CD4-positive, alpha-beta memory T cell (primary cell): Measurements from ENCODE around the gene GFPT1. TPM values are rescaled to one million over a fixed set of nuclear protein-coding genes. Genes with fewer than 3 reads are reported as not detected.

Experiments
- CTCF ChIA-PET: fragments of 350-600 bp; sonication (Branson Sonifier 250); formaldehyde crosslinking; loops from one replicate; lab custom pipeline; 2021; ENCODE audit warnings: inconsistent platforms; ENCODE audit not compliant: partially characterized antibody; lab: Charles Lee
- POLR2A ChIA-PET: fragments of 350-600 bp; sonication (Branson Sonifier 250); formaldehyde crosslinking; loops from one replicate; lab custom pipeline; 2021; ENCODE audit not compliant: partially characterized antibody; lab: Charles Lee
- DNase-seq, 5 donors: peaks; one replicate each; pipeline versions ENCODE4 v3.0.0 to v3.0.0-alpha.2; 2020 to 2022; ENCODE audit warnings: mixed read lengths in 1 of 5
- H3K27ac ChIP-seq: one replicate; pipeline ENCODE4 v1.7.0; 2013; ENCODE audit warnings: low read depth, low read length
- H3K27me3 ChIP-seq: 2 replicates; pipeline ENCODE4 v1.7.0; 2013; ENCODE audit warnings: mild to moderate bottlenecking, low read length, moderate library complexity; ENCODE audit not compliant: insufficient read depth
- H3K36me3 ChIP-seq: 2 replicates; pipeline ENCODE4 v1.7.0; 2013; ENCODE audit warnings: mild to moderate bottlenecking, low read length, moderate library complexity; ENCODE audit not compliant: insufficient read depth
- H3K4me1 ChIP-seq: 2 replicates; pipeline ENCODE4 v1.7.0; 2013; ENCODE audit warnings: mild to moderate bottlenecking, low read length, moderate library complexity; ENCODE audit not compliant: insufficient read depth
- H3K4me3 ChIP-seq, 2 donors: one replicate each; pipeline ENCODE4 v1.7.0; 2013; ENCODE audit warnings: low read length in 2 of 2, mild to moderate bottlenecking in 1 of 2
- H3K9me3 ChIP-seq, 2 donors: one replicate each; pipeline ENCODE4 v1.7.0; 2013; ENCODE audit warnings: low read length in 2 of 2, control low read depth in 1 of 2; ENCODE audit not compliant: control insufficient read depth in 1 of 2
- H3K27ac Mint-ChIP-seq, 7 donors: one replicate each; pipeline ENCODE4 v1.8.0; 2020 to 2021; ENCODE audit warnings: mixed read lengths in 7 of 7, mild to moderate bottlenecking in 6 of 7, inconsistent platforms in 3 of 7, moderate library complexity in 3 of 7
- H3K27me3 Mint-ChIP-seq, 2 donors: one replicate each; pipeline ENCODE4 v1.8.0; 2020 to 2021; ENCODE audit warnings: mixed read lengths in 2 of 2
- H3K36me3 Mint-ChIP-seq, 2 donors: one replicate each; pipeline ENCODE4 v1.8.0; 2020 to 2021; ENCODE audit warnings: mixed read lengths in 2 of 2, inconsistent platforms in 1 of 2, mild to moderate bottlenecking in 1 of 2
- H3K4me1 Mint-ChIP-seq, 4 donors: one replicate each; pipeline ENCODE4 v1.8.0; 2020 to 2021; ENCODE audit warnings: mixed read lengths in 4 of 4, mild to moderate bottlenecking in 1 of 4
- H3K4me3 Mint-ChIP-seq, 8 donors: one replicate each; pipeline ENCODE4 v1.8.0; 2020 to 2021; ENCODE audit warnings: mixed read lengths in 8 of 8, mild to moderate bottlenecking in 7 of 8, moderate library complexity in 6 of 8, inconsistent platforms in 3 of 8
- H3K9me3 Mint-ChIP-seq, 8 donors: one replicate each; pipeline ENCODE4 v1.8.0; 2020 to 2021; ENCODE audit warnings: mixed read lengths in 8 of 8, mild to moderate bottlenecking in 5 of 8, inconsistent platforms in 3 of 8, moderate library complexity in 1 of 8
- intact Hi-C: fragments of 100-400 bp; cut with micrococcal nuclease; formaldehyde crosslinking; loops from one replicate; pipeline ENCODE4 v1.15.1; 2023
- polyA plus RNA-seq, 2 donors: library from polyadenylated mRNA; unstranded; fragments of 300-500 nt; fragmentation: Illumina TruSeq; gene quantifications; one replicate each; pipeline ENCODE4 v1.2.3, GENCODE V29; 2021
- total RNA-seq, 2 experiments: library from RNA; stranded (reverse); gene quantifications; one replicate each; pipeline ENCODE4 v1.2.3, GENCODE V29; 2021

The GFPT1 gene
- total and polyA plus RNA-seq, 4 experiments from 2014 or later, result 8.4 to 25.8 (median 18.8) TPM

- Mint-ChIP-seq H3K9me3 (peaks cover 0 to 10% (median under 1%) of the 10 kb centered on the region in 8 donors), H3K4me1 (no peaks in the 10 kb centered on the region), H3K27me3 (peaks cover 12 to 22% of the 10 kb centered on the region in 2 donors), H3K36me3 (no peaks in the 10 kb centered on the region), H3K4me3 (no peak overlapping the region), H3K27ac (no peak overlapping the region)
- ChIA-PET CTCF (no interaction called here), POLR2A (no interaction called here)
- H3K4me3 ChIP-seq, result no peak overlapping the region
- intact Hi-C loops, result loop anchor here (10.0 kb wide), 1 partner anchor 1275 kb away; no protein-coding TSS in a partner anchor
- no peak for DNase-seq
- no peaks in the 10 kb centered on the region for H3K4me1 ChIP-seq
- H3K36me3 ChIP-seq, result no peaks in the 10 kb centered on the region
- H3K9me3 ChIP-seq, result no peaks in the 10 kb centered on the region
- peaks cover 3% of the 10 kb centered on the region for H3K27me3 ChIP-seq
- H3K27ac ChIP-seq, result no peak overlapping the region
Observed at GRCh38 chr2:69299772-69300516, 87.1 kb downstream of the GFPT1 start.

- no peaks in the 10 kb centered on the region for H3K36me3 ChIP-seq
- intact Hi-C loops, result loop anchor here (10.0 kb wide), 1 partner anchor 1274 kb away; no protein-coding TSS in a partner anchor
- Mint-ChIP-seq H3K36me3 (no peaks in the 10 kb centered on the region), H3K27ac (no peak overlapping the region), H3K4me1 (no peaks in the 10 kb centered on the region), H3K9me3 (peaks cover 0 to 5% (median under 1%) of the 10 kb centered on the region in 8 donors), H3K27me3 (peaks cover 5 to 19% of the 10 kb centered on the region in 2 donors), H3K4me3 (no peak overlapping the region)
- H3K27me3 ChIP-seq, result no peaks in the 10 kb centered on the region
- CTCF ChIA-PET, result no interaction called here
- POLR2A ChIA-PET, result no interaction called here
- H3K9me3 ChIP-seq, result no peaks in the 10 kb centered on the region
- H3K4me3 ChIP-seq, result no peak overlapping the region
- no peak overlapping the region for H3K27ac ChIP-seq
- DNase-seq, result no peak
- no peaks in the 10 kb centered on the region for H3K4me1 ChIP-seq
Observed at GRCh38 chr2:69298862-69299261, 88.2 kb downstream of the GFPT1 start.

- Histone ChIP-seq H3K27ac (no peak overlapping the region), H3K36me3 (no peaks in the 10 kb centered on the region), H3K27me3 (no peaks in the 10 kb centered on the region), H3K9me3 (no peaks in the 10 kb centered on the region), H3K4me1 (no peaks in the 10 kb centered on the region), H3K4me3 (no peak overlapping the region)
- Mint-ChIP-seq H3K27ac (no peak overlapping the region), H3K4me1 (no peaks in the 10 kb centered on the region), H3K4me3 (no peak overlapping the region), H3K27me3 (peaks cover 5 to 16% of the 10 kb centered on the region in 2 donors), H3K36me3 (no peaks in the 10 kb centered on the region), H3K9me3 (peaks cover 0 to 4% (median under 1%) of the 10 kb centered on the region in 8 donors)
- POLR2A ChIA-PET, result no interaction called here
- DNase-seq, result no peak
- CTCF ChIA-PET, result no interaction called here
- intact Hi-C loops, result loop anchor here (10.0 kb wide), 1 partner anchor 1273 kb away; no protein-coding TSS in a partner anchor
Observed at GRCh38 chr2:69298261-69298660, 88.8 kb downstream of the GFPT1 start.

GRCh38 chr2:69297216-69297615 is 89.8 kb downstream of the GFPT1 start:
- POLR2A ChIA-PET, result no interaction called here
- Mint-ChIP-seq H3K27ac (no peak overlapping the region), H3K27me3 (peaks cover 2 to 14% of the 10 kb centered on the region in 2 donors), H3K36me3 (no peaks in the 10 kb centered on the region), H3K9me3 (no peaks in the 10 kb centered on the region), H3K4me3 (no peak overlapping the region), H3K4me1 (no peaks in the 10 kb centered on the region)
- no peak overlapping the region for H3K27ac ChIP-seq
- H3K4me3 ChIP-seq, result no peak overlapping the region
- no peaks in the 10 kb centered on the region for H3K36me3 ChIP-seq
- H3K27me3 ChIP-seq, result no peaks in the 10 kb centered on the region
- CTCF ChIA-PET, result no interaction called here
- no peaks in the 10 kb centered on the region for H3K4me1 ChIP-seq
- H3K9me3 ChIP-seq, result no peaks in the 10 kb centered on the region
- intact Hi-C loops, result loop anchor here (10.0 kb wide), 1 partner anchor 1272 kb away; no protein-coding TSS in a partner anchor
- DNase-seq, result no peak

- Mint-ChIP-seq H3K27me3 (peaks cover 2 to 9% of the 10 kb centered on the region in 2 donors), H3K27ac (no peak overlapping the region), H3K4me1 (no peaks in the 10 kb centered on the region), H3K36me3 (no peaks in the 10 kb centered on the region), H3K9me3 (no peaks in the 10 kb centered on the region), H3K4me3 (no peak overlapping the region)
- POLR2A ChIA-PET, result no interaction called here
- intact Hi-C loops, result loop anchor here (10.0 kb wide), 1 partner anchor 1272 kb away; no protein-coding TSS in a partner anchor
- Histone ChIP-seq H3K27ac (no peak overlapping the region), H3K4me1 (no peaks in the 10 kb centered on the region), H3K4me3 (no peak overlapping the region), H3K36me3 (no peaks in the 10 kb centered on the region), H3K27me3 (no peaks in the 10 kb centered on the region), H3K9me3 (no peaks in the 10 kb centered on the region)
- DNase-seq, result no peak
- CTCF ChIA-PET, result no interaction called here
Observed at GRCh38 chr2:69296421-69296820, 90.6 kb downstream of the GFPT1 start.

GRCh38 chr2:69292256-69292655 is 94.8 kb downstream of the GFPT1 start:
- Mint-ChIP-seq H3K36me3 (no peaks in the 10 kb centered on the region), H3K27me3 (peaks cover 9 to 17% of the 10 kb centered on the region in 2 donors), H3K4me3 (no peak overlapping the region), H3K9me3 (no peaks in the 10 kb centered on the region), H3K27ac (no peak overlapping the region), H3K4me1 (no peaks in the 10 kb centered on the region)
- Histone ChIP-seq H3K36me3 (no peaks in the 10 kb centered on the region), H3K4me1 (no peaks in the 10 kb centered on the region), H3K27me3 (no peaks in the 10 kb centered on the region), H3K4me3 (no peak overlapping the region), H3K27ac (no peak overlapping the region), H3K9me3 (no peaks in the 10 kb centered on the region)
- POLR2A ChIA-PET, result no interaction called here
- no peak for DNase-seq
- intact Hi-C loops, result loop anchor here (10.0 kb wide), 1 partner anchor 1267 kb away; no protein-coding TSS in a partner anchor
- CTCF ChIA-PET, result no interaction called here

- DNase-seq, result no peak
- Histone ChIP-seq H3K4me1 (no peaks in the 10 kb centered on the region), H3K4me3 (no peak overlapping the region), H3K27ac (no peak overlapping the region), H3K27me3 (no peaks in the 10 kb centered on the region), H3K9me3 (no peaks in the 10 kb centered on the region), H3K36me3 (no peaks in the 10 kb centered on the region)
- intact Hi-C loops, result loop anchor here (10.0 kb wide), 1 partner anchor 1267 kb away; no protein-coding TSS in a partner anchor
- POLR2A ChIA-PET, result no interaction called here
- Mint-ChIP-seq H3K27ac (no peak overlapping the region), H3K9me3 (no peaks in the 10 kb centered on the region), H3K27me3 (peaks cover 9 to 16% of the 10 kb centered on the region in 2 donors), H3K36me3 (no peaks in the 10 kb centered on the region), H3K4me3 (no peak overlapping the region), H3K4me1 (no peaks in the 10 kb centered on the region)
- CTCF ChIA-PET, result no interaction called here
Observed at GRCh38 chr2:69291721-69292120, 95.3 kb downstream of the GFPT1 start.
